ENCODE results near the gene SLC66A1. TPM values are rescaled to one million over a fixed set of nuclear protein-coding genes. Genes with fewer than 3 reads are reported as not detected.

SLC66A1 gene
- total RNA-seq, 1 experiment from 2014 or later = 22.5 TPM

GRCh38 chr1:19376428-19377372, 64.6 kb downstream of the SLC66A1 start:
- Histone ChIP-seq H2BK12ac (ENCODE audit: insufficient read length, low read depth, low read length) (no peak overlapping the region), H2BK5ac (ENCODE audit: insufficient read length, low read length) (no peak overlapping the region), H3K14ac (ENCODE audit: insufficient read depth, low read length) (no peak overlapping the region), H4K20me1 (ENCODE audit: control insufficient read depth, insufficient read depth, insufficient read length) (no peaks in the 10 kb centered on the region), H2BK20ac (ENCODE audit: low read depth, low read length, poor library complexity, severe bottlenecking) (no peak overlapping the region), H3K27ac (ENCODE audit: insufficient read length, low read depth, low read length) (no peak overlapping the region), H4K5ac (ENCODE audit: insufficient read length, low read depth, low read length) (no peak overlapping the region), H3K9ac (ENCODE audit: extremely low read depth, insufficient read length, low read length) (no peak overlapping the region), H3K18ac (ENCODE audit: insufficient read length, low read depth, low read length) (no peak overlapping the region), H3K4me2 (ENCODE audit: insufficient read depth, insufficient read length, low read length) (no peak overlapping the region), H3K23me2 (ENCODE audit: insufficient read length, low read depth, low read length, poor library complexity, severe bottlenecking) (no peaks in the 10 kb centered on the region), H3K4me1 (ENCODE audit: insufficient read depth, low read length) (no peaks in the 10 kb centered on the region), H3K79me1 (ENCODE audit: insufficient read depth, low read depth, low read length, poor library complexity, severe bottlenecking) (no peaks in the 10 kb centered on the region), H2BK15ac (ENCODE audit: low read depth, low read length) (no peak overlapping the region), H2BK120ac (ENCODE audit: low read depth, low read length, poor library complexity, severe bottlenecking) (no peak overlapping the region), H3K79me2 (ENCODE audit: insufficient read depth, low read length) (peaks cover 2% of the 10 kb centered on the region; the same call in 1 of the 2 replicates), H3K27me3 (ENCODE audit: insufficient read depth, low read length) (no peaks in the 10 kb centered on the region), H4K91ac (ENCODE audit: insufficient read length, low read depth, low read length) (no peak overlapping the region), H4K8ac (replicated peaks; ENCODE audit: insufficient read length, low read depth, low read length) (no peak overlapping the region), H3K4ac (ENCODE audit: low read depth, low read length) (no peak overlapping the region), H3K9me3 (ENCODE audit: control insufficient read depth, low read depth, low read length) (no peaks in the 10 kb centered on the region), H2AK5ac (ENCODE audit: insufficient read length, low read length) (no peak overlapping the region), H2AFZ (ENCODE audit: low read length) (no peak overlapping the region), H3K56ac (ENCODE audit: insufficient read length, low read depth, low read length) (no peak overlapping the region), H3T11ph (ENCODE audit: low read length) (no peak overlapping the region), H3K23ac (ENCODE audit: insufficient read length, low read depth, low read length) (no peak overlapping the region)
- no CpG with 5 or more reads among the region's 7 CpGs for WGBS (ENCODE audit: extremely low coverage, insufficient read length, low lambda C conversion rate)
- peak overlapping the region in 1 of 3 experiments; percentile 17; a peak in 1 of 7 replicates for H3K27ac Mint-ChIP-seq
- peaks cover 25 to 63% (median 42%) of the 10 kb centered on the region in 3 experiments for H3K36me3 Mint-ChIP-seq (ENCODE audit: insufficient read depth in 1 of 3, low read depth in 3 of 3)
- no peak overlapping the region for H3K4me3 Mint-ChIP-seq
- TF ChIP-seq CTCF (conservative IDR thresholded peaks at IDR 0.05) = no peak
- H3K9me3 Mint-ChIP-seq = no peaks in the 10 kb centered on the region
- no peak for DNase-seq
- H3K27me3 Mint-ChIP-seq (ENCODE audit: low read depth) = no peaks in the 10 kb centered on the region
- H3K4me1 Mint-ChIP-seq = no peaks in the 10 kb centered on the region
